Measurements from ENCODE around the gene GJA4. TPM values are rescaled to one million over a fixed set of nuclear protein-coding genes. Genes with fewer than 3 reads are reported as not detected.

Gene GJA4
- total RNA-seq, 1 experiment from 2014 or later = not detected

DNA sequence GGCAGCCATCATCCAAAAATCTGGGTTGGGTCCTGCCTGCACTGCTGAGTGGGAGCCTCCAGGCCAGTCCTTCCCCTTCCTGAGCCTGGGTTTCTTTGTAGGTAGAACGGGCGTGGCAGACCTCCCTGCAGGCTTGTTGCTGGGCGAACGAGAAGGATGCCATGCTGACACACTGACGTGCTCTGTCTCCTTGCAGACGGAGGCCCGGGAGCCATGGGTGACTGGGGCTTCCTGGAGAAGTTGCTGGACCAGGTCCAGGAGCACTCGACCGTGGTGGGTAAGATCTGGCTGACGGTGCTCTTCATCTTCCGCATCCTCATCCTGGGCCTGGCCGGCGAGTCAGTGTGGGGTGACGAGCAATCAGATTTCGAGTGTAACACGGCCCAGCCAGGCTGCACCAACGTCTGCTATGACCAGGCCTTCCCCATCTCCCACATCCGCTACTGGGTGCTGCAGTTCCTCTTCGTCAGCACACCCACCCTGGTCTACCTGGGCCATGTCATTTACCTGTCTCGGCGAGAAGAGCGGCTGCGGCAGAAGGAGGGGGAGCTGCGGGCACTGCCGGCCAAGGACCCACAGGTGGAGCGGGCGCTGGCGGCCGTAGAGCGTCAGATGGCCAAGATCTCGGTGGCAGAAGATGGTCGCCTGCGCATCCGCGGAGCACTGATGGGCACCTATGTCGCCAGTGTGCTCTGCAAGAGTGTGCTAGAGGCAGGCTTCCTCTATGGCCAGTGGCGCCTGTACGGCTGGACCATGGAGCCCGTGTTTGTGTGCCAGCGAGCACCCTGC, 1.4 kb downstream of the GJA4 start:
- no TSS peak for BruUV-seq (replicated peaks)
- H3K9me3 ChIP-seq (ENCODE audit: low read depth, low read length, poor library complexity, severe bottlenecking) = no peaks in the 10 kb centered on the region
- intact Hi-C loops (cut with micrococcal nuclease; ENCODE audit: unreplicated experiment) = no loop called here
- H3K27me3 ChIP-seq (replicated peaks; ENCODE audit: insufficient read depth, low read depth, low read length, poor library complexity) = peaks cover 10% of the 10 kb centered on the region
- no peaks in the 10 kb centered on the region for H3K4me1 ChIP-seq (ENCODE audit: insufficient read depth, low read length, poor library complexity, severe bottlenecking)
- no peak for TF ChIP-seq EZH2 (IDR thresholded peaks at IDR 0.05; ENCODE audit: borderline replicate concordance, low read depth, low read length, poor library complexity, severe bottlenecking)
- TF ChIP-seq, protein P1, sequence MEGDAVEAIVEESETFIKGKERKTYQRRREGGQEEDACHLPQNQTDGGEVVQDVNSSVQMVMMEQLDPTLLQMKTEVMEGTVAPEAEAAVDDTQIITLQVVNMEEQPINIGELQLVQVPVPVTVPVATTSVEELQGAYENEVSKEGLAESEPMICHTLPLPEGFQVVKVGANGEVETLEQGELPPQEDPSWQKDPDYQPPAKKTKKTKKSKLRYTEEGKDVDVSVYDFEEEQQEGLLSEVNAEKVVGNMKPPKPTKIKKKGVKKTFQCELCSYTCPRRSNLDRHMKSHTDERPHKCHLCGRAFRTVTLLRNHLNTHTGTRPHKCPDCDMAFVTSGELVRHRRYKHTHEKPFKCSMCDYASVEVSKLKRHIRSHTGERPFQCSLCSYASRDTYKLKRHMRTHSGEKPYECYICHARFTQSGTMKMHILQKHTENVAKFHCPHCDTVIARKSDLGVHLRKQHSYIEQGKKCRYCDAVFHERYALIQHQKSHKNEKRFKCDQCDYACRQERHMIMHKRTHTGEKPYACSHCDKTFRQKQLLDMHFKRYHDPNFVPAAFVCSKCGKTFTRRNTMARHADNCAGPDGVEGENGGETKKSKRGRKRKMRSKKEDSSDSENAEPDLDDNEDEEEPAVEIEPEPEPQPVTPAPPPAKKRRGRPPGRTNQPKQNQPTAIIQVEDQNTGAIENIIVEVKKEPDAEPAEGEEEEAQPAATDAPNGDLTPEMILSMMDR (conservative IDR thresholded peaks at IDR 0.05; ENCODE audit: low read depth, low read length) = no peak
- DNase-seq (ENCODE audit: low spot score) = no peak
- H3K36me3 ChIP-seq (ENCODE audit: insufficient read depth, low read length, poor library complexity, severe bottlenecking) = no peaks in the 10 kb centered on the region
- ChIA-PET POLR2A (ENCODE audit: low non-redundant PET) (no interaction called here), CTCF (no interaction called here)
- no peak overlapping the region for H3K4me3 ChIP-seq (ENCODE audit: low read depth, low read length, poor library complexity, severe bottlenecking)
- no peak overlapping the region for H3K27ac ChIP-seq (ENCODE audit: low read depth, low read length, poor library complexity, severe bottlenecking)

DNA sequence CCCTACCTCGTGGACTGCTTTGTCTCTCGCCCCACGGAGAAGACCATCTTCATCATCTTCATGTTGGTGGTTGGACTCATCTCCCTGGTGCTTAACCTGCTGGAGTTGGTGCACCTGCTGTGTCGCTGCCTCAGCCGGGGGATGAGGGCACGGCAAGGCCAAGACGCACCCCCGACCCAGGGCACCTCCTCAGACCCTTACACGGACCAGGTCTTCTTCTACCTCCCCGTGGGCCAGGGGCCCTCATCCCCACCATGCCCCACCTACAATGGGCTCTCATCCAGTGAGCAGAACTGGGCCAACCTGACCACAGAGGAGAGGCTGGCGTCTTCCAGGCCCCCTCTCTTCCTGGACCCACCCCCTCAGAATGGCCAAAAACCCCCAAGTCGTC, 2.0 kb downstream of the GJA4 start:
- BruUV-seq (replicated peaks) = no TSS peak
- no peak overlapping the region for H3K4me3 ChIP-seq (ENCODE audit: low read depth, low read length, poor library complexity, severe bottlenecking)
- TF ChIP-seq, protein P1 (conservative IDR thresholded peaks at IDR 0.05; ENCODE audit: low read depth, low read length) = no peak
- no peak for TF ChIP-seq EZH2 (IDR thresholded peaks at IDR 0.05; ENCODE audit: borderline replicate concordance, low read depth, low read length, poor library complexity, severe bottlenecking)
- intact Hi-C loops (cut with micrococcal nuclease; ENCODE audit: unreplicated experiment) = no loop called here
- peaks cover 10% of the 10 kb centered on the region for H3K27me3 ChIP-seq (replicated peaks; ENCODE audit: insufficient read depth, low read depth, low read length, poor library complexity)
- POLR2A ChIA-PET (ENCODE audit: low non-redundant PET) = no interaction called here
- no peaks in the 10 kb centered on the region for H3K4me1 ChIP-seq (ENCODE audit: insufficient read depth, low read length, poor library complexity, severe bottlenecking)
- DNase-seq (ENCODE audit: low spot score) = no peak
- H3K9me3 ChIP-seq (ENCODE audit: low read depth, low read length, poor library complexity, severe bottlenecking) = no peaks in the 10 kb centered on the region
- H3K27ac ChIP-seq (ENCODE audit: low read depth, low read length, poor library complexity, severe bottlenecking) = no peak overlapping the region
- H3K36me3 ChIP-seq (ENCODE audit: insufficient read depth, low read length, poor library complexity, severe bottlenecking) = no peaks in the 10 kb centered on the region
- CTCF ChIA-PET = no interaction called here

DNA sequence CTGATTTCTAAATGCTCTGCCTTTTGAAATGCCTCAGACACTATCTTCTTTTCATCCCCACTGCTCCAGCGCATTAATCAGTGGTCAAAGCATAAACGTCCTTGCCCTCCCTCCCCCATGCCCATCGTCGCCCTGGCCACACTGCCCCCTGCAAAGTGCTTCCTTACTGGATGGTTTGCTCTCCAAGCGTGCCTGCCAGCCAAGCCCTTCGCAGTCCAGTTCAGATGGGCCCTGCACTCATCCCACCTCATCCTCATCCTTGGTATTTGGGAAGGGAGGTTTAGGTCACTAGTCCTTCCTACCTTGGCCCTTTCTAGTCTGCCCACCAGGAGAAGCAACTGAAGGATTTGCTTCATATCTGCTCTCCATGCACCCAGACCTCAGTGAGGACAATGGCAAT, 3.1 kb downstream of the GJA4 start:
- no TSS peak for BruUV-seq (replicated peaks)

More for the DNA sequence above, 3.1 kb downstream of the GJA4 start:
- Histone ChIP-seq H3K9me3 (ENCODE audit: low read depth, low read length, poor library complexity, severe bottlenecking) (no peaks in the 10 kb centered on the region), H3K4me3 (ENCODE audit: low read depth, low read length, poor library complexity, severe bottlenecking) (no peak overlapping the region), H3K4me1 (ENCODE audit: insufficient read depth, low read length, poor library complexity, severe bottlenecking) (no peaks in the 10 kb centered on the region), H3K27ac (ENCODE audit: low read depth, low read length, poor library complexity, severe bottlenecking) (no peak overlapping the region), H3K36me3 (ENCODE audit: insufficient read depth, low read length, poor library complexity, severe bottlenecking) (no peaks in the 10 kb centered on the region), H3K27me3 (replicated peaks; ENCODE audit: insufficient read depth, low read depth, low read length, poor library complexity) (peaks cover 8% of the 10 kb centered on the region)
- no peak for TF ChIP-seq EZH2 (IDR thresholded peaks at IDR 0.05; ENCODE audit: borderline replicate concordance, low read depth, low read length, poor library complexity, severe bottlenecking)
- TF ChIP-seq, protein P1 (conservative IDR thresholded peaks at IDR 0.05; ENCODE audit: low read depth, low read length) = no peak
- DNase-seq (ENCODE audit: low spot score) = no peak
- CTCF ChIA-PET = no interaction called here
- POLR2A ChIA-PET (ENCODE audit: low non-redundant PET) = no interaction called here
- intact Hi-C loops (cut with micrococcal nuclease; ENCODE audit: unreplicated experiment) = no loop called here

Measured in A673 (cell line).